Activated naive CD4-positive, alpha-beta T cell treated with anti-CD3 and anti-CD28 coated beads, Interleukin-2, amount 50 U/mL, for 24 hours (primary cell): ENCODE data around the gene CDH23.
A peak's percentile ranks its signal among the peaks of the same experiment; 100 is the strongest.
"Not testable (repeated sequence)": the region's sequence is repeated elsewhere in the genome, so short reads cannot be mapped to it uniquely, and the experiment has no call there.

ENCODE experiments used
- H3K27ac Mint-ChIP-seq: one replicate; pipeline ENCODE4 v1.8.0; 2021; ENCODE audit warnings: mild to moderate bottlenecking, mixed read lengths
- H3K27me3 Mint-ChIP-seq: one replicate; pipeline ENCODE4 v1.8.0; 2021; ENCODE audit warnings: mixed read lengths
- H3K36me3 Mint-ChIP-seq: one replicate; pipeline ENCODE4 v1.8.0; 2021; ENCODE audit warnings: mixed read lengths
- H3K4me1 Mint-ChIP-seq: one replicate; pipeline ENCODE4 v1.8.0; 2021; ENCODE audit warnings: mixed read lengths
- H3K4me3 Mint-ChIP-seq: one replicate; pipeline ENCODE4 v1.8.0; 2021; ENCODE audit warnings: mild to moderate bottlenecking, mixed read lengths
- H3K9me3 Mint-ChIP-seq: one replicate; pipeline ENCODE4 v1.8.0; 2021; ENCODE audit warnings: mixed read lengths

CDH23 gene

DNA sequence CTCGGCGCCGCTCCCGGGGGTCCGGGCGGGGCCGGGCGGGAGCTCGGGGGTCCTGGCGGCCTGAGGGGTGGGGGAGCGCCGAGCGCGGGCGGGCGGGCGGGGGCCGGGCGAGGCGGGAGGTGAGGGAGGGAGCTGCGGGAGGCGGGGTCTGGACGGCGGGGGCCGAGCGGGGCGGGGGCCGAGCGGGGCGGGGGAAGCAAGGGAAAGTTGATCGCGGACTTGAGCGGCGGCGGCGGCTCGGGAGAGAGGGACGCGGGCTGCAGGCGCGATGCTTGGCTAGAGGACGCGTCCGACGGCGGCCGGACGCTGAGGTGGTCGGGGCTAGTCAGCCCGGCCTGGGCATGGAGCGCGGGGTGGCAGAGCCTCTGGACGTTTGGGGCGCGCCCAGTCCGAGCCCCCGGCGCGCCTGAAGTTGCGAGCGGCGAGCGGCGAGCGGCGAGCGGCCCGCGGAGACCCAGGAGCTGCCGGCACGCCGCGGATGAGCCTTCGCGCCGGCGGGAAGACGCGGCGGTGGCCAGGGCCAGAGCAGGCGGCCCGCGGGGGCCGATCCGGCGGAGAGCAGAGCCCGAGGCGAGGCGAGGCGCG is at the start of gene CDH23:
Gene CDH23 (plus strand): TSS at position 210 of the 585 bp plus-strand sequence. CDS start 42,912 bp downstream, outside the sequence.
- Mint-ChIP-seq H3K4me3 (peak within 1 kb of the TSS; percentile 73), H3K27ac (no peak within 1 kb of the TSS), H3K9me3 (no peaks in the 10 kb centered on the region), H3K36me3 (no peaks in the 10 kb centered on the region), H3K4me1 (peaks cover 3% of the 10 kb centered on the region), H3K27me3 (peaks cover 23% of the 10 kb centered on the region)

DNA sequence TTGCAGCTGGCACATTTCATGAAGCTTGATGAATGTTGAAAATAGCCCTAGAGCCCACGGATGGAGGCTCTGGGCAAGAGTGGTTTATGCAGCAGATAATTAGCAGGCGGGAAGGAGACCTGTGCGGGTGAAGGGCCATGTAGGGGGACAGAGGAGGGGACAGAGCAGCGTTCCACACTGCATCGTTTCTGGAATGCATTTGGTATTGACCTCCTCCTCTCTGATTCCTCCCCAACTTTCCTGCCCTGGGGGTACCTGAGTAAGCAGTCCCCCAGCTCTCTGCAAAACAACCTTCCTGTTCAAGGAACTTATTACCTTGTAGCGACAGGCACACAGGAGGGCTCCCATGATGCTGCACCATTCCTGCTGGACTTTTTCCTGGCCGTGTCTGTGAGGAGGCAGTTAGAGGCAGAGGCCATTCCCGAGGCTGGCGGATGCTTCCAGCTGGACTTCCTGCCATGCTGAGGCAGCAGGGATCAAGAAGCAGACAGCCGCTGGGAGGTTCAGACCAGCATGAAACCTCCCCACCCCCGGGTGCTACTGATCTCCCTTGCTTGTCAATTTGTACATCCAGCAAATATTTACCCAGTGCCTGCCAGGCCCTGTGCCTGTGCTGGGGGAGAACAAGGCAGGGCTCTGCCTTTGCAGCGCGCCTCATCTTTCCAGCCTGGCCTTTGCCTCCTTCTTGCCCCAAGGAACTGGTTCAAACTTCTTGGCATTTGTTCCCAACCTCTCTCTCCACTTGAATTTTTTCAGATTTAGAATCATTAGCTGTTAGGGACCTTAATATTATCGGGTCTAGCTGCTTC is 48.9 kb upstream of the CDH23 start:
- Mint-ChIP-seq H3K36me3 (no peaks in the 10 kb centered on the region), H3K27me3 (no peaks in the 10 kb centered on the region), H3K27ac (no peak overlapping the region), H3K4me1 (no peaks in the 10 kb centered on the region), H3K4me3 (no peak overlapping the region), H3K9me3 (no peaks in the 10 kb centered on the region)

DNA sequence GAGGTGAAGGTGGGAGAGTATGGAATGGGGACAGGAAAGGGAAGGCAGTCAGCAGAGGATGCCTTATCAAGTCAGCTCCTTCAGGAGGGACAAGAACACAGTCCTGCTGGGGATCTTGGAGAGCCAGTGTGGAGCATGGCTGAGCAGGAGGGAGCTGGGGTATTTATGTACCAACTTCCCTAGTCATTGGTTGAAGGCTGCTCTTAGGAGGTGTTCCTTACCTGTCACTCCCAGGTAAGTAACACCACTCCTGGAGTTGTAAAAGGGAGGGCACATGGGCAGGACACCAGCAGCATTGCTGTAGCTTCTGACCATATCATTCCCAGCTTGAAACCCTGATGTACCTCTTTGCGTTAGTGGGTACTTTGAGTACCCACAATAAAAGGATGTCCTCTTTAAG is 47.9 kb upstream of the CDH23 start:
- Mint-ChIP-seq H3K27me3 (no peaks in the 10 kb centered on the region), H3K27ac (no peak overlapping the region), H3K4me1 (no peaks in the 10 kb centered on the region), H3K36me3 (no peaks in the 10 kb centered on the region), H3K9me3 (no peaks in the 10 kb centered on the region), H3K4me3 (no peak overlapping the region)

GRCh38 chr10:71349406-71349805 is 47.3 kb upstream of the CDH23 start:
- Mint-ChIP-seq H3K27ac (no peak overlapping the region), H3K27me3 (no peaks in the 10 kb centered on the region), H3K4me1 (no peaks in the 10 kb centered on the region), H3K4me3 (no peak overlapping the region), H3K9me3 (no peaks in the 10 kb centered on the region), H3K36me3 (no peaks in the 10 kb centered on the region)

GRCh38 chr10:71351087-71351486 is 45.6 kb upstream of the CDH23 start:
- H3K27ac Mint-ChIP-seq = no peak overlapping the region

GRCh38 chr10:71351628-71352319 is 44.9 kb upstream of the CDH23 start:
- H3K27ac Mint-ChIP-seq = no peak overlapping the region
- no peaks in the 10 kb centered on the region for H3K36me3 Mint-ChIP-seq
- H3K9me3 Mint-ChIP-seq = no peaks in the 10 kb centered on the region
- H3K4me1 Mint-ChIP-seq = no peaks in the 10 kb centered on the region
- H3K27me3 Mint-ChIP-seq = no peaks in the 10 kb centered on the region
- H3K4me3 Mint-ChIP-seq = no peak overlapping the region

More at GRCh38 chr10:71351087-71351486, 45.6 kb upstream of the CDH23 start:
- no peaks in the 10 kb centered on the region for H3K27me3 Mint-ChIP-seq
- no peaks in the 10 kb centered on the region for H3K9me3 Mint-ChIP-seq
- H3K4me1 Mint-ChIP-seq = no peaks in the 10 kb centered on the region
- H3K36me3 Mint-ChIP-seq = no peaks in the 10 kb centered on the region
- no peak overlapping the region for H3K4me3 Mint-ChIP-seq

DNA sequence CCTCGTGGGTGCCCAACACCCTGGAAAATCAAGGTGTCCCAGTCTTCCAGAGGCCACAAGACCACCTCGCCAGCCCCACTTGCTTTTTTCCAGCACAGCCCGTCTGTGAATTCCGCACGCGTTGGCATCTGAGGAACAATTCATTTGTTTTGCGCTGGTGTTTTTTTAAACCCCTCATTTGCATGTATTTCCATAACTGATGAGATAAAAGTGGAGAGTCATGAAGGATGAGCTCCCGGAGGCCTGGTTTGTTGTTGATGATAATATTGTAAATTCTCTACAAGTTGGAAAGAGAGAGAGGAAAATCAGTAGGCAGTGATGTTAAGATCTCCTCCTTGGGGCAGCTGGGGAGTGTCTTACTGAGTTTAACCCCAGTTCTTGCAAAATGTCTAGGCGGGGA is 43.1 kb upstream of the CDH23 start:
- H3K27ac Mint-ChIP-seq = no peak overlapping the region
- H3K36me3 Mint-ChIP-seq = peaks cover 5% of the 10 kb centered on the region
- no peak overlapping the region for H3K4me3 Mint-ChIP-seq
- H3K9me3 Mint-ChIP-seq = no peaks in the 10 kb centered on the region
- H3K4me1 Mint-ChIP-seq = no peaks in the 10 kb centered on the region
- no peaks in the 10 kb centered on the region for H3K27me3 Mint-ChIP-seq

GRCh38 chr10:71354776-71355175 is 41.9 kb upstream of the CDH23 start:
- Mint-ChIP-seq H3K27ac (no peak overlapping the region), H3K9me3 (no peaks in the 10 kb centered on the region), H3K36me3 (peaks cover 8% of the 10 kb centered on the region), H3K27me3 (no peaks in the 10 kb centered on the region), H3K4me1 (no peaks in the 10 kb centered on the region), H3K4me3 (no peak overlapping the region)

DNA sequence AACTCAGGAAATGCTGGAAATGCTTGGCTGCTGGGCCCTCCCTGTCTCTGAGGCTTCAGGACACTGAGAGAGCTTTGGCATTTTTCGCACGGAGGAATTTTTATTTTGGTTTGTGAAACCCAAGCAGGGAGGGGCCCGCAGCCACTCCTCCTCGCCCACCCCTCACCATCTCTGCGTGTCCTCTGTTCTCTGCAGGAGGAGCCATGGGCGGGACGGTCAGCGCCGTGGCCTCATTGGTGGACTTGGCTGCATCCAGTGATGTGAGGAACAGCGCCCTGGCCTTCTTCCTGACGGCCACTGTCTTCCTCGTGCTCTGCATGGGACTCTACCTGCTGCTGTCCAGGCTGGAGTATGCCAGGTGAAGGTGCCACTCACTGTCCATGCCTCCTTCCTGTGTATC is 40.8 kb upstream of the CDH23 start:
- Mint-ChIP-seq H3K36me3 (peaks cover 9% of the 10 kb centered on the region), H3K4me1 (no peaks in the 10 kb centered on the region)

GRCh38 chr10:71357792-71358265 is 38.9 kb upstream of the CDH23 start:
- H3K9me3 Mint-ChIP-seq = no peaks in the 10 kb centered on the region
- peaks cover 16% of the 10 kb centered on the region for H3K36me3 Mint-ChIP-seq
- no peaks in the 10 kb centered on the region for H3K27me3 Mint-ChIP-seq
- no peaks in the 10 kb centered on the region for H3K4me1 Mint-ChIP-seq
- no peak overlapping the region for H3K27ac Mint-ChIP-seq
- H3K4me3 Mint-ChIP-seq = no peak overlapping the region

More for the DNA sequence above, 40.8 kb upstream of the CDH23 start:
- H3K9me3 Mint-ChIP-seq = no peaks in the 10 kb centered on the region
- H3K27me3 Mint-ChIP-seq = no peaks in the 10 kb centered on the region
- no peak overlapping the region for H3K4me3 Mint-ChIP-seq
- no peak overlapping the region for H3K27ac Mint-ChIP-seq

- Mint-ChIP-seq H3K27me3 (no peaks in the 10 kb centered on the region), H3K9me3 (no peaks in the 10 kb centered on the region), H3K4me3 (no peak overlapping the region), H3K36me3 (peaks cover 16% of the 10 kb centered on the region), H3K4me1 (no peaks in the 10 kb centered on the region), H3K27ac (no peak overlapping the region)
Observed at GRCh38 chr10:71358277-71358676, 38.4 kb upstream of the CDH23 start.

DNA sequence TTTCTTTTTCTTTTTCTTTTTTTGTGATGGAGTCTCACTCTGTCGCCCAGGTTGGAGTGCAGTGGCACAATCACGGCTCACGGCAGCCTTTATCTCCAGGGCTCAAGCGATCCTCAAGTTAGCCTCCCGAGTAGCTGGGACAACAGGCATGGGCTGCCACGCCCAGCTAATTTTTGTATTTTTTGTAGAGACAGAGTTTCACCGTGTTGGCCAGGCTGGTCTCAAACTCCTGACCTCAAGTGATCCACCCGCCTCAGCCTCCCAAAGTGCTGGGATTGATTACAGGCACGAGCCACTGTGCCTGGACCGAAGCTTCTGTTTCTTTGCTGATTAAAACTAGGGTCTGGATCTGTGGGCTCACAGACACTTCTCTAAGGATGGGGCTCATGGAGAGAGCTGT is 37.8 kb upstream of the CDH23 start:
- H3K27me3 Mint-ChIP-seq, H3K4me1 Mint-ChIP-seq, H3K9me3 Mint-ChIP-seq, H3K4me3 Mint-ChIP-seq, H3K27ac Mint-ChIP-seq: not testable (repeated sequence)
- H3K36me3 Mint-ChIP-seq = peaks cover 16% of the 10 kb centered on the region

DNA sequence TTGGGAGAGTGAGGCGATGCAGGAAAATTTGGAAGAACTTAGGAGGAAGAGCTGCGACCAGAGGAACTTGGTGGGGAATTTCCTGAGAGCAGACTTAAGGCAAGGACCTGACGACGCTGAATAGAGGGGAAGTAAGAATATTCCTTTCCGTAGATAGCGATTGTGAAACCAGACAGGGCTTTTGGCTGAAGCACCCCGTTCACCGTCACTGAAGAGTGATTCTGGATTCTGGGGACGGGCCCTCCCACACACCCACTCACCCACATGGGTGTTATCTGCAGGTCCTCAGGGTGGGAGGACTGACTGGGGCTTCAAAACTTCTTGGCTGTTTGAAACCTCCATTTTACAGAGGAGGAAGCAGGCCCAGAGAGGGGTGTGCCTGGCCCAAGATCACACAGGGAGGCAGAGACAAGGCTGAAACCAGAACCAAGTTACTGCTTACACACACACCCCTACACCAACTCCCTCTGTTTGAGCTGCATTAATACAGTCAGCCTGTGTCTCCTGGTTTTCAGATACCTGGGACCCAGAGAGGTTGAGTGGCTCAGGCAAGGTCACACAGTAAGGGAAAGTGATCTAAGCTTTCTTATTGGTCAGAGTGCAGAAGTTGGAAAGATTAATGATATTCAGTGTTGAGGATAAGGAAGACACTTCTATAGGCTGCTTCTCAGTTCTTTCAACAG is 37.2 kb upstream of the CDH23 start:
- H3K4me1 Mint-ChIP-seq = no peaks in the 10 kb centered on the region
- peaks cover 18% of the 10 kb centered on the region for H3K36me3 Mint-ChIP-seq
- no peak overlapping the region for H3K4me3 Mint-ChIP-seq
- no peaks in the 10 kb centered on the region for H3K27me3 Mint-ChIP-seq
- no peak overlapping the region for H3K27ac Mint-ChIP-seq
- H3K9me3 Mint-ChIP-seq = no peaks in the 10 kb centered on the region

DNA sequence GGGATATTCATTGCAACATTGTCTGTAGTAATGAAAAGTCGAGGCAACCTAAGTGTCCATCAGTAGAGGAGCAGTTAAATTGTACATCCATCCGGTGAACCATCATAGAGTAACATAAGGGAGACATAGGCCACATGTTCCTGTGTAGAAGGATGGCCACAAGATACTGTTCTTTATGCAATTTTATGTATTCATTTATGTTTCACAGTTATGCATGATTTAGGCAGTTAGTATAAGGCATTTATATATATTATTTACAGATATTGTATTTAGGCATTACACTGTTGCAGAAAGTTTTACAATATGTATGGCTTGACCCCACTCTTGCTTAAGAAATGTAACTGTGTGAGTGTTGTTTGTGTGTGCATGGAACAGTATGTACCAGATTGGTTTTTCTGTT is 36.0 kb upstream of the CDH23 start:
- no peak overlapping the region for H3K4me3 Mint-ChIP-seq
- no peak overlapping the region for H3K27ac Mint-ChIP-seq
- no peaks in the 10 kb centered on the region for H3K9me3 Mint-ChIP-seq
- H3K36me3 Mint-ChIP-seq = peaks cover 18% of the 10 kb centered on the region
- no peaks in the 10 kb centered on the region for H3K4me1 Mint-ChIP-seq
- H3K27me3 Mint-ChIP-seq = no peaks in the 10 kb centered on the region

DNA sequence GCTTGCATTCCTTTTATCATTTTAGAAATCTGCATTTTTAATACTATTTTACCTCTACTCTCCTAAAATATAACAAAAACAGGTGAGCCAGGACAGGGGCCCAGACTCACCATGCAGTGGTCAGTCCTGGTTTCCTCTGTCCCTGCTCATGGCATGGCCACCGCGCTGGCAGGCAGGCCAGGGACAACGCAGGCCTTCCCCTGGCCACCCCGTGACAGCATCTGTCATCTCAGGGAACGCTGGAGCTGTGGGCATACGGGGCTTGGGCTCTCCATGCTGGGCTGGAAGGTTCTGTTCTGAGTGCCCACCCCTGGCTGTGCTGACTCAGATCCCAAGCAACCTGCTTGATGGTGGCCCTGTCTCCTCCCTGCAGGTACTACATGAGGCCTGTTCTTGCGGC is 35.1 kb upstream of the CDH23 start:
- Mint-ChIP-seq H3K9me3 (no peaks in the 10 kb centered on the region), H3K4me3 (no peak overlapping the region), H3K27me3 (no peaks in the 10 kb centered on the region), H3K27ac (no peak overlapping the region), H3K4me1 (no peaks in the 10 kb centered on the region), H3K36me3 (peaks cover 18% of the 10 kb centered on the region)
